ENCODE data around the gene ACOX3.

ACOX3 gene

DNA sequence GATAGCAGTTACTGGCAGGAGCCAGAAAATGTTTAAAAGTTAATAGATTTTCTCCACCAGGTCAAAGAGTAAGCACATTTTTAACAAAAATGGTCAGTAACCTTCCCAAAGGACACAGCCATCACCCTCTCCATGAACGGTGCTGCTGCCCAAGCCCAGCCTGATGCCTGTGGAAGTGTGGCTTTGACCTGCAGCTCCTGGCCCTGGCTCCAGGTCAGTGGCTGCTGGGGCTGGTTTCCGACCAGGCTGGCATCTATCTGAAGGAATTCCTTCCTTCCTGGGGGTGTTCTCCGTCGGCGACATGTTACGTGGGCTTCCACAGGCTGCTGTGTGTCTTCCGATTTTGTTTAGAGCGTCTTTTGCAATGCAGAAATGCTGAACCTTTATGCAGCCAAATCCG is 61.7 kb downstream of the ACOX3 start:
- no peaks in the 10 kb centered on the region for H3K9me3 Mint-ChIP-seq
- TF ChIP-seq, protein P1, sequence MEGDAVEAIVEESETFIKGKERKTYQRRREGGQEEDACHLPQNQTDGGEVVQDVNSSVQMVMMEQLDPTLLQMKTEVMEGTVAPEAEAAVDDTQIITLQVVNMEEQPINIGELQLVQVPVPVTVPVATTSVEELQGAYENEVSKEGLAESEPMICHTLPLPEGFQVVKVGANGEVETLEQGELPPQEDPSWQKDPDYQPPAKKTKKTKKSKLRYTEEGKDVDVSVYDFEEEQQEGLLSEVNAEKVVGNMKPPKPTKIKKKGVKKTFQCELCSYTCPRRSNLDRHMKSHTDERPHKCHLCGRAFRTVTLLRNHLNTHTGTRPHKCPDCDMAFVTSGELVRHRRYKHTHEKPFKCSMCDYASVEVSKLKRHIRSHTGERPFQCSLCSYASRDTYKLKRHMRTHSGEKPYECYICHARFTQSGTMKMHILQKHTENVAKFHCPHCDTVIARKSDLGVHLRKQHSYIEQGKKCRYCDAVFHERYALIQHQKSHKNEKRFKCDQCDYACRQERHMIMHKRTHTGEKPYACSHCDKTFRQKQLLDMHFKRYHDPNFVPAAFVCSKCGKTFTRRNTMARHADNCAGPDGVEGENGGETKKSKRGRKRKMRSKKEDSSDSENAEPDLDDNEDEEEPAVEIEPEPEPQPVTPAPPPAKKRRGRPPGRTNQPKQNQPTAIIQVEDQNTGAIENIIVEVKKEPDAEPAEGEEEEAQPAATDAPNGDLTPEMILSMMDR (IDR thresholded peaks at IDR 0.05; ENCODE audit: unreplicated experiment in 3 of 3): no peak
- peaks cover 4% of the 10 kb centered on the region for H3K4me1 Mint-ChIP-seq
- H3K36me3 Mint-ChIP-seq (ENCODE audit: low read depth): peaks cover 2% of the 10 kb centered on the region
- no peaks in the 10 kb centered on the region for H3K27me3 Mint-ChIP-seq (ENCODE audit: low read depth)
- no peak overlapping the region for H3K4me3 Mint-ChIP-seq
- no peak overlapping the region for H3K27ac Mint-ChIP-seq

DNA sequence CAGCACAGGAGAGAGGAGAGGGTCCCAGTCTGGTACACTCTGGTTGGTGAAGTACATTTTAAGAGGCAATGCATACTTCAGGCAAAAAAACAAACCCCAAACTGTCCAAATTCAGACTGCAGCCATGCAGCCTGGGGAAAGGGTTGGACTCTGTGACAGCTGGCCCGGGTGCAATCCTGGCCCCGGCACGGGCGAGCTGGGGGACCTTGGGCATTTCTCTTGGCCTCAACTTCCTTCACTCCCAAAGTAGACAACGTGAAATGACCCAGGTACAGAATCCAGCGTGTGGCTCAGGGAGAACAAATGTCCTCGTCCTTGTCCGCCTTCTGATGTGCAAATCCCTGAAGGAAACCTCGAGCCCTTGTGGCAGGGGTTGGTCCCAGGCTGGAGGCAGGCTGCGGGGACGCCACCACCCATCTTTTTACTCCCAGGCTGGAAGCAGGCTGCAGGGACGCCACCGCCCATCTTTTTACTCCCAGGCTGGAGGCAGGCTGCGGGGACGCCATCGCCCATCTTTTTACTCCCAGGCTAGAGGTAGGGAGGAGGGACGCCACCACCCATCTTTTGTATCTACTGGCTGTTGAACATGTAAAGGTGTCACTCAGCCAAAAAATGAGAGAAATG is 62.3 kb downstream of the ACOX3 start:
- Mint-ChIP-seq H3K9me3 (no peaks in the 10 kb centered on the region), H3K4me1 (no peaks in the 10 kb centered on the region), H3K27me3 (ENCODE audit: low read depth) (no peaks in the 10 kb centered on the region), H3K4me3 (no peak overlapping the region), H3K27ac (no peak overlapping the region), H3K36me3 (ENCODE audit: low read depth) (peaks cover 3% of the 10 kb centered on the region)
- TF ChIP-seq, protein P1 (IDR thresholded peaks at IDR 0.05; ENCODE audit: unreplicated experiment in 3 of 3): no peak

GRCh38 chr4:8377103-8378075 is 63.1 kb downstream of the ACOX3 start:
- TF ChIP-seq, protein P1 (IDR thresholded peaks at IDR 0.05; ENCODE audit: unreplicated experiment in 3 of 3): no peak
- no peaks in the 10 kb centered on the region for H3K27me3 Mint-ChIP-seq (ENCODE audit: low read depth)
- H3K4me1 Mint-ChIP-seq: no peaks in the 10 kb centered on the region
- no peaks in the 10 kb centered on the region for H3K9me3 Mint-ChIP-seq
- H3K27ac Mint-ChIP-seq: no peak overlapping the region
- H3K36me3 Mint-ChIP-seq (ENCODE audit: low read depth): peaks cover 4% of the 10 kb centered on the region
- no peak overlapping the region for H3K4me3 Mint-ChIP-seq

GRCh38 chr4:8376361-8377102 is 64.0 kb downstream of the ACOX3 start:
- Mint-ChIP-seq H3K4me3 (no peak overlapping the region), H3K36me3 (ENCODE audit: low read depth) (peaks cover 4% of the 10 kb centered on the region), H3K27ac (no peak overlapping the region), H3K27me3 (ENCODE audit: low read depth) (no peaks in the 10 kb centered on the region), H3K9me3 (no peaks in the 10 kb centered on the region), H3K4me1 (no peaks in the 10 kb centered on the region)
- TF ChIP-seq, protein P1 (IDR thresholded peaks at IDR 0.05; ENCODE audit: unreplicated experiment in 3 of 3): no peak

DNA sequence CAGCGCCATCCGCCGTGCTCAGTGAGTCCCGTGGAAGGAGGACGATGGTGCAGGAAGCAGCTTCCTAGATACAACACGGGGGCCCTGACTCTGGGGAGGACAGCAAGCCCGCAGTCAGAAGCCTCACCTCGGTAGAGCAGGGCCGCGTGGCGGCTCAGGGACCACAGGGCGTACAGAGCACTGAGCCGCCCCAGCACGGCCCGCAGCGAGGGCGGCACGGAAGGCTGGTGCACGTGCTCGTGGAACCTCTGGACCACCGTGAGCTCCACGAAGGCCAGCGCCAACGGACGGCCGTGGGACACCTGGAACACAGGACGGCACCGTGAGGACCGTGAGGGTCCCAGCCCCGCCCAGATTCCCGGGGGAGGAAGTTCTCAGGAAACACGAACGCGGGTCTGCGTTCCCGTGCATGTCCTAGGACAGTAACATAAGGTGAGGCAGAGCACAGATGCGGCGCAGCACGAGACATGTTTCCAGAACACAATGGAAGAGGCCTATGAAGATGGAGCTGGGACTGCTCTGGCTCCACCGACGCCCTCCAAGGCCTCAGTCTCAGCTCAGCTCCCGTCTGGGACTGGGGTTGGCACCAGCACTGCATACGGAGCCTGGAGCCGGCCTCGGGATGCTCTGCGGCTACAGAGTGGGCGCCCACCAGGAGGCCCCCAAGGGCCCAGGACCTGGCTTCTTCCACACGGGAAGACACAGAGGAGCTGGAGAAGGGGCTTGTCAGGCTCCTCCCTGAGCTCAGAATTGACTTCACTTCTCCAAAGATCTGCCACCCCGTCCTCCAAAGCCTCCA is 65.5 kb downstream of the ACOX3 start:
- Mint-ChIP-seq H3K27me3 (ENCODE audit: low read depth) (no peaks in the 10 kb centered on the region), H3K27ac (no peak overlapping the region), H3K4me1 (no peaks in the 10 kb centered on the region), H3K36me3 (ENCODE audit: low read depth) (peaks cover 4% of the 10 kb centered on the region), H3K4me3 (no peak overlapping the region), H3K9me3 (no peaks in the 10 kb centered on the region)
- TF ChIP-seq, protein P1 (IDR thresholded peaks at IDR 0.05; ENCODE audit: unreplicated experiment in 3 of 3): no peak
